HepG2 (cell line): ENCODE measurements around the gene EMC8. TPM values are rescaled to one million over a fixed set of nuclear protein-coding genes. Genes with fewer than 3 reads are reported as not detected.

Source experiments
- ATF5 ChIP-seq: sonication (generic); formaldehyde crosslinking; IDR thresholded peaks from 2 replicates; pipeline ENCODE4 v1.4.0; 2020; ENCODE audit warnings: mild to moderate bottlenecking, low read depth, missing genetic modification reagents
- CBX5 ChIP-seq: sonication (generic); formaldehyde crosslinking; IDR thresholded peaks from 2 replicates; pipeline ENCODE4 v1.4.0; 2020; ENCODE audit warnings: missing genetic modification reagents, borderline replicate concordance
- DMTF1 ChIP-seq: sonication (generic); formaldehyde crosslinking; IDR thresholded peaks from 2 replicates; pipeline ENCODE4 v1.4.0; 2020; ENCODE audit warnings: mild to moderate bottlenecking, missing genetic modification reagents
- EED ChIP-seq: sonication (generic); formaldehyde crosslinking; IDR thresholded peaks from 2 replicates; pipeline ENCODE4 v1.5.0; 2020; ENCODE audit warnings: mild to moderate bottlenecking, missing genetic modification reagents
- EP300 ChIP-seq, 3 experiments: sonication (generic) in 1 of 3; formaldehyde crosslinking in 1 of 3; IDR thresholded peaks; 2 replicates each; pipeline versions ENCODE4 v1.5.1 to v1.6.1; 2011 to 2020; ENCODE audit warnings: low read depth in 2 of 3, low read length in 2 of 3, borderline replicate concordance in 1 of 3, improper control_type of control experiment in 1 of 3, mild to moderate bottlenecking in 1 of 3, missing genetic modification reagents in 1 of 3, moderate library complexity in 1 of 3
- HOXA5 ChIP-seq: sonication (generic); formaldehyde crosslinking; IDR thresholded peaks from 2 replicates; pipeline ENCODE4 v1.4.0; 2020; ENCODE audit warnings: missing genetic modification reagents
- ISL2 ChIP-seq: sonication (generic); formaldehyde crosslinking; IDR thresholded peaks from 2 replicates; pipeline ENCODE4 v1.5.0; 2020; ENCODE audit warnings: missing genetic modification reagents
- RAD21 ChIP-seq: fragments of 450-650 bp; formaldehyde crosslinking; IDR thresholded peaks from 2 replicates; pipeline ENCODE4 v1.5.0; 2020; ENCODE audit warnings: mild to moderate bottlenecking
- SIN3B ChIP-seq: fragments of 150-350 bp; IDR thresholded peaks from 2 replicates; pipeline ENCODE4 v1.6.1; 2014; ENCODE audit warnings: low read length
- TEAD3 ChIP-seq: optimal IDR thresholded peaks from 2 replicates; pipeline ENCODE3; 2016; ENCODE audit warnings: borderline replicate concordance
- TSC22D2 ChIP-seq: sonication (generic); formaldehyde crosslinking; IDR thresholded peaks from 2 replicates; pipeline ENCODE4 v1.5.1; 2020; ENCODE audit warnings: missing genetic modification reagents, mild to moderate bottlenecking, borderline replicate concordance
- WIZ ChIP-seq: sonication (generic); formaldehyde crosslinking; IDR thresholded peaks from 2 replicates; pipeline ENCODE4 v1.5.1; 2020; ENCODE audit warnings: mild to moderate bottlenecking, missing genetic modification reagents
- ZBTB1 ChIP-seq: sonication (generic); formaldehyde crosslinking; IDR thresholded peaks from 2 replicates; pipeline ENCODE4 v1.4.0; 2020; ENCODE audit warnings: missing genetic modification reagents, borderline replicate concordance
- ZBTB42 ChIP-seq: sonication (generic); formaldehyde crosslinking; IDR thresholded peaks from 2 replicates; pipeline ENCODE4 v1.5.0; 2020; ENCODE audit warnings: mild to moderate bottlenecking, missing genetic modification reagents
- ZNF205 ChIP-seq: IDR thresholded peaks from 2 replicates; pipeline ENCODE4 v1.6.1; 2018; ENCODE audit warnings: missing biosample characterization, missing genetic modification reagents
- ZNF234 ChIP-seq: sonication (generic); formaldehyde crosslinking; conservative IDR thresholded peaks from 2 replicates; pipeline ENCODE4 v1.5.1; 2020; ENCODE audit warnings: mild to moderate bottlenecking, missing genetic modification reagents
- ZNF546 ChIP-seq: sonication (generic); formaldehyde crosslinking; conservative IDR thresholded peaks from 2 replicates; pipeline ENCODE4 v1.8.1; 2023; ENCODE audit warnings: mild to moderate bottlenecking, missing genetic modification reagents
- ZNF839 ChIP-seq: sonication (generic); formaldehyde crosslinking; IDR thresholded peaks from 2 replicates; pipeline ENCODE4 v1.4.0; 2020; ENCODE audit warnings: missing genetic modification reagents, mild to moderate bottlenecking, borderline replicate concordance
- polyA plus RNA-seq, 8 experiments: library from polyadenylated mRNA; depleted of rRNA in 3 of 8; stranded (reverse) in 7 of 8; unstranded in 1 of 8; fragments of >200 nt; fragmentation: Illumina TruSeq in 4 of 8; extraction: Trizol in 4 of 8; gene quantifications; 2 replicates each; pipeline versions ENCODE4 v1.2.1 to v1.2.3, GENCODE V29; 2011 to 2016; ENCODE audit warnings: low read depth in 4 of 8, missing spikeins in 1 of 8, mixed read lengths in 1 of 8; ENCODE audit not compliant: insufficient read depth in 1 of 8
- total RNA-seq, 5 experiments: library from RNA; depleted of rRNA; stranded (reverse); fragments of >200 nt; fragmentation: Illumina TruSeq; extraction: Trizol; gene quantifications; 2 replicates each; pipeline ENCODE4 v1.2.3, GENCODE V29; 2016; ENCODE audit warnings: low read depth in 1 of 5
- TF ChIP-seq, protein P1 (sequence below): sonication (generic); formaldehyde crosslinking; IDR thresholded peaks from 2 replicates; pipeline ENCODE4 v1.8.1; 2023; ENCODE audit warnings: mild to moderate bottlenecking, missing genetic modification reagents
- TF ChIP-seq, protein P2 (sequence below): sonication (generic); formaldehyde crosslinking; IDR thresholded peaks from 2 replicates; pipeline ENCODE4 v1.5.0; 2020; ENCODE audit warnings: missing genetic modification reagents
- TF ChIP-seq, protein P3 (sequence below): sonication (generic); formaldehyde crosslinking; IDR thresholded peaks from 2 replicates; pipeline ENCODE4 v1.4.0; 2020; ENCODE audit warnings: missing genetic modification reagents, mild to moderate bottlenecking, borderline replicate concordance

Gene EMC8
- total and polyA plus RNA-seq, 2 of the 13 experiments (the other 11 are each of a cell fraction or from before 2014, with no cell fraction given): 55.0 to 76.0 TPM

DNA sequence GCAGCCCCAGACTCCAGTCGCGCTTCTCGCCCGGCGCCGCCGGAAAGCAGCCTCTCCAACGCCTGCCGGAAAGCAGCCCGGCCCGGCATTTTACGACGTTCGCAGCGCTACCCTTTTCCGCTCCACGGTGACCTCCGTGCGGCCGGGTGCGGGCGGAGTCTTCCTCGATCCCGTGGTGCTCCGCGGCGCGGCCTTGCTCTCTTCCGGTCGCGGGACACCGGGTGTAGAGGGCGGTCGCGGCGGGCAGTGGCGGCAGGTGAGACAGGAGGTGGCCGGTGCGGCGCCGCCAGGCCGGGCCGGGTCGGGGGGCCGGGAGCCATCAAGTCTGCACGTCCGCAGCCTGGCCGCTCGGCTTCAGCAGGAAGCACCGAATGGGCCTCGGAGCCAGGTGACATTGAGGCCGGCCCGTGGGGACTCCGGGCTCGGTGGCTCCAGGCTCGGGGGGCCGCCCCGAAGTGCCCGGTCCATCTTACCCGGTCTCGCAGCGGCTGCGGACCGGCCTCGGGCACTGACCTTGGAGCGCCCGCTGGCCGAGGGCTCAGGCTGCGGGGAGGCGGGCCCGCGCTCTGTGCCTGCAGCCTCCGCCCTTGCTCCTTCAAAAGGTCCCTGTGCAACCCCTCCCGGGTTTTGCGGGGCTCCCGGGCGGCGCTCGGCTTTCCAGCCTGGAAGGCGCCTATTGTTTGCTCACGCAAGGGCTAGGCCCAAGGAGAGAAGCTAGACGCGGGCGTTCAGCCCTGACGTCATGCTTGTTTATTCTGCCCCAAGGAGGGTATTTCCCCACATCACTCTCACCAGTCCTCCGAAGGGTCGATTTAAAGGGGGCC lies at the start of gene EMC8, which contains the start of gene COX4I1 (continued):
- TF ChIP-seq SIN3B: no peak
- peak; percentile 24; the same call in 1 of the 2 replicates for TF ChIP-seq HOXA5 (CRISPR knock-in tag)
- peak; percentile 91; the same call in 1 of the 2 replicates for TF ChIP-seq ZBTB42 (CRISPR knock-in tag)
- TF ChIP-seq EED (CRISPR knock-in tag): no peak; the same call in 1 of the 2 replicates
- TF ChIP-seq ZNF205 (CRISPR knock-in tag): peak; percentile 73
- TF ChIP-seq TSC22D2 (CRISPR knock-in tag): peak; percentile 74; the same call in 1 of the 2 replicates
- TF ChIP-seq, protein P1, sequence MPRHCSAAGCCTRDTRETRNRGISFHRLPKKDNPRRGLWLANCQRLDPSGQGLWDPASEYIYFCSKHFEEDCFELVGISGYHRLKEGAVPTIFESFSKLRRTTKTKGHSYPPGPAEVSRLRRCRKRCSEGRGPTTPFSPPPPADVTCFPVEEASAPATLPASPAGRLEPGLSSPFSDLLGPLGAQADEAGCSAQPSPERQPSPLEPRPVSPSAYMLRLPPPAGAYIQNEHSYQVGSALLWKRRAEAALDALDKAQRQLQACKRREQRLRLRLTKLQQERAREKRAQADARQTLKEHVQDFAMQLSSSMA (CRISPR knock-in tag): peak; percentile 98
- TF ChIP-seq, protein P2, sequence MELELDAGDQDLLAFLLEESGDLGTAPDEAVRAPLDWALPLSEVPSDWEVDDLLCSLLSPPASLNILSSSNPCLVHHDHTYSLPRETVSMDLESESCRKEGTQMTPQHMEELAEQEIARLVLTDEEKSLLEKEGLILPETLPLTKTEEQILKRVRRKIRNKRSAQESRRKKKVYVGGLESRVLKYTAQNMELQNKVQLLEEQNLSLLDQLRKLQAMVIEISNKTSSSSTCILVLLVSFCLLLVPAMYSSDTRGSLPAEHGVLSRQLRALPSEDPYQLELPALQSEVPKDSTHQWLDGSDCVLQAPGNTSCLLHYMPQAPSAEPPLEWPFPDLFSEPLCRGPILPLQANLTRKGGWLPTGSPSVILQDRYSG: peak; percentile 59; the same call in 1 of the 2 replicates
- TF ChIP-seq ZBTB1 (CRISPR knock-in tag): no peak
- no peak for TF ChIP-seq RAD21 (CRISPR knock-in tag)
- peak in 1 of 2 experiments; percentile 43; a peak in 2 of 4 replicates for TF ChIP-seq EP300 (IDR thresholded peaks at IDR 0.05; ENCODE audit: low read depth in 2 of 2, low read length in 2 of 2)
- TF ChIP-seq EP300 (CRISPR knock-in tag; IDR thresholded peaks at IDR 0.05; ENCODE audit: borderline replicate concordance): no peak
- TF ChIP-seq, protein P3, sequence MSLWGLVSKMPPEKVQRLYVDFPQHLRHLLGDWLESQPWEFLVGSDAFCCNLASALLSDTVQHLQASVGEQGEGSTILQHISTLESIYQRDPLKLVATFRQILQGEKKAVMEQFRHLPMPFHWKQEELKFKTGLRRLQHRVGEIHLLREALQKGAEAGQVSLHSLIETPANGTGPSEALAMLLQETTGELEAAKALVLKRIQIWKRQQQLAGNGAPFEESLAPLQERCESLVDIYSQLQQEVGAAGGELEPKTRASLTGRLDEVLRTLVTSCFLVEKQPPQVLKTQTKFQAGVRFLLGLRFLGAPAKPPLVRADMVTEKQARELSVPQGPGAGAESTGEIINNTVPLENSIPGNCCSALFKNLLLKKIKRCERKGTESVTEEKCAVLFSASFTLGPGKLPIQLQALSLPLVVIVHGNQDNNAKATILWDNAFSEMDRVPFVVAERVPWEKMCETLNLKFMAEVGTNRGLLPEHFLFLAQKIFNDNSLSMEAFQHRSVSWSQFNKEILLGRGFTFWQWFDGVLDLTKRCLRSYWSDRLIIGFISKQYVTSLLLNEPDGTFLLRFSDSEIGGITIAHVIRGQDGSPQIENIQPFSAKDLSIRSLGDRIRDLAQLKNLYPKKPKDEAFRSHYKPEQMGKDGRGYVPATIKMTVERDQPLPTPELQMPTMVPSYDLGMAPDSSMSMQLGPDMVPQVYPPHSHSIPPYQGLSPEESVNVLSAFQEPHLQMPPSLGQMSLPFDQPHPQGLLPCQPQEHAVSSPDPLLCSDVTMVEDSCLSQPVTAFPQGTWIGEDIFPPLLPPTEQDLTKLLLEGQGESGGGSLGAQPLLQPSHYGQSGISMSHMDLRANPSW (CRISPR knock-in tag): peak; percentile 86; the same call in 1 of the 2 replicates
- TF ChIP-seq ZNF546 (CRISPR knock-in tag): peak; percentile 86
- peak; percentile 66; the same call in 1 of the 2 replicates for TF ChIP-seq WIZ (CRISPR knock-in tag)
- TF ChIP-seq ZNF839 (CRISPR knock-in tag): peak; percentile 89; the same call in 1 of the 2 replicates
- TF ChIP-seq CBX5 (CRISPR knock-in tag): peak; percentile 40; the same call in 1 of the 2 replicates
- peak; percentile 78; the same call in 1 of the 2 replicates for TF ChIP-seq ISL2 (CRISPR knock-in tag)
- no peak for TF ChIP-seq ATF5 (CRISPR knock-in tag)
- no peak; the same call in 1 of the 2 replicates for TF ChIP-seq ZNF234 (CRISPR knock-in tag)
- TF ChIP-seq TEAD3: peak; percentile 76
- 0 out of 2 replicates have a peak, but pooled peaks have one; percentile 47 for TF ChIP-seq DMTF1 (CRISPR knock-in tag)
